GM15510 (cell line): Measurements from ENCODE around the gene KRT23.

Experiments
- POLR2A ChIP-seq: IDR thresholded peaks from 3 replicates; pipeline ENCODE4 v1.6.1; 2011; ENCODE audit warnings: borderline replicate concordance; ENCODE audit not compliant: insufficient read length; ENCODE audit errors: extremely low read depth

KRT23 gene

DNA sequence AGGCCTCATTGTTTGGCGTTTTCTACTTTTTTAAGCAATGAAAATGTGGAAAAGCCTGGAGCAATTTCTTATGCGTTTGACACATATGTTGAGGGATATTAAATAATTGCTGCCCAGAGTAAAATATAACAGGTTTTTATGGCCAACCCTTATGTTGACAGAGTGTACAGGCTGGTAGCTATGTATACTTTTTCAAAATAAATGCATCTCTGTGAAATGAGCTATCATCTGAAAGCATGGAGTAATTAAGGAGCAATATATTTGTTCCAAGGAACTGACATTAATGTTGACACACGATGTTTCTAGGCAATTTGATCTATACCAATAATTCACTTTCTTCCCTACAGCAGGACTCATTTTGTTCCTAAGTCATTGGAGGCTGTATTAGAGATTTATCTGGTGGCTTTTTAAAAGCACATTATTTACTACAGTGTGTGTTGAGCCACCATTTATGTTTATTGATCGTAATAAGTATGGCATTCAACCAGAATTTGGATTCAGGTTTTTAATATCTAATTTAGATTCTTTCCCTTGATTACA lies 40.5 kb downstream of the KRT23 start:
- no peak for TF ChIP-seq POLR2A

DNA sequence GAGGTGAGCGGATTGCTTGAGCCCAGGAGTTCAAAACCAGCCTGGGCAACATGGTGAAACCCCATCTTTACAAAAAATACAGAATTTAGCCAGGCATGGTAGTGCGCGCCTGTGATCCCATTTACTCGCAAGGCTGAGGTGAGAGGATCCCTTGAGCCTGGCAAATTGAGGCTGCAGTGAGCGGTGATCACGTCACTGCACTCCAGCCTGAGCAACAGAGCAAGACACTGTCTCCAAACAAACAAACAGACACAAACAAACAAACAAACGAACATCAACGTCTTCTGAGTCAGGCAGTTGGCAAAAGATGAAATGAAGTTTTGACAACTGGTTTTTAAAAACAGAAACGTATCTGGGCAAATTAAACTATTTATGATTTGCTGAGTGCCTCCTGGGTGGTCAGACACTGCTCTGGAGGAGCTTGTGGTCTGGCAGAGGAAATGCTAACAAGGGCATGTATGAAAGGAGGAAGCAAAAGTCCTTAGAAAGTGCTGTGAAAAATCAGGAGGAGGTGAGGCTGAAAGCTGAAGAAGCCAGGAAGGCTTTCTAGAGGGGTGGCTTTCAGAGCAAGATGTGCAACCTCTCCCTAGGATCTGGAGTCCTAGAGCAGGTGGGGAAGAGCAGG lies 42.2 kb downstream of the KRT23 start:
- TF ChIP-seq POLR2A, result no peak

DNA sequence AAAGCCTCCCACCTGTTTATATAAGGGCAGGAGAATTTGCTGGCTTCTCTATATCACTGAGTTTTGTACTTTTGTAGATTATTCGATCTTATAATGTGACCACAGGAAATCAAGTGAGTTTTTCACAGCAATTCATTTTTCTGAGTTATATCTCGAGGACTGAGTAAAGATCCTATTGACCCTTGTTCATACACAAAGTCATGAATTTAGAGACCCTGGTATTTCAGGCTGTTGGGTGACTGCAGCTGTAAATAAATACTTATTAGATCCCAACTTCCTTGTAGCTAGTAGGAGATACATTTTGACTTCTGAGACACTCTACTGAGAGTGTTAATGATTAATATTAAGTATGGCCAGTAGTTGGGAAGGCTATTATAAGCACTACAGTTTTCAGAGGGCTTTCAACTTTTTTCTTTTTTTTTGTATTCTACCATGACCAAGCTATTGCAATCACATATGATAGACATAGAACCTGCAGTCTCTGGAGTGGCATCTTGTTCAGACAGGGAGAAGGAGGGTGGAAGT lies 49.2 kb downstream of the KRT23 start:
- TF ChIP-seq POLR2A, result no peak

DNA sequence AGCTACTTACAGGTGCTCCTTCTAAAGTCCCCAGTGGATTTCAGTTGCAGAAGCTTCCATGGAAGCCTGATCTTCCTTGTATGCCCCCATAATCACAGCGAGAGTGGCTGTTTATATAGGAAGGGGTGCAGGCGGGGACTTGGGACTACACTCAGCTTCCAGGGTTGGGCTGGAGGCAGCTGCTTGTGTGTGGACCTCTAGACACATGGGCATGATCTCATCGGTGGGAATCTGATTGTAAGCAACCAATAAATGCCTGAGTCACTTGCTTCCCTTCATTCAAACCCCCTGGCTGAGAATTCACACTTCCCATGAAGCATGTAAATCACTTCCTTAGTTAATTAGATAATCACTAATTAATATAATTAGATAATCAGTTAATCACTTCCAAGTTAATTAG lies 51.4 kb downstream of the KRT23 start:
- no peak for TF ChIP-seq POLR2A

DNA sequence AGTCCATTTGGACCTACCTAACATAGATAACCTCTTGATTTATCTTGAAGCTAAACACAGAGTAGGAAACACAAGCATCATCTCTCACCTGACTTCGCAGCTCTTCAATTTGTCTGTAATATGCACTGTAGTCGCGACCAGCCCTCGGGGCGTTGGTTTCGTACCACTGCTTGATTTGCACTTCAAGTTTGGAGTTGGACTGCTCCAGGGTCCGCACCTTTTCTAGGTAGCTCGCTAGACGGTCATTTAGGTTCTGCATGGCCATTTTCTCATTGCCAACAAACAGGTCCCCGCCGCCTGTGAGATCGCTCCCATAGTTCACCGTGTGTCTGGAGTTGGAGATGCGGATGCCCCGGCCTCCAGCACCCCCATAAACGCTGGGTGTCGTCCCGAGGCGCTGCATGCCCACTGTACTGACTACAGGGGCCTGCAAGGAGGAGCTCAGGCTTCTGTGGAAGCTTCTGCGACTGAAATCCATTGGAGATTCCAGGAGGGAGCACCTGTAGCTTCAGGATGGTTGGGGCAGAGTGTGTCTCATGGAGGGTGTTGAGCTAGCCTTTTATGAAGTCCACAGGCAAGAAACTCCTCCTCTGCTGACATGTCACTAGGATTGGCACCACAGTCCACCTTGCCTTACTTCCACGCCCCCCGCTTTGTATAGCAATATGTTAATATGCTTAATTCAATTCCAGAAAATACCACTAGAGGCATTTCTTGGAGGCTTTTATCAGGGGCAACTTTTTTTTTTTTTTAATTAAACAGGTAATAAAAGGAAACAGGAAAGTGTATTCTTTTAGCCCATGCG lies 52.5 kb downstream of the KRT23 start, which contains the start of gene KRT20:
KRT20 (minus strand) TSS at position 535 of the 805 bp plus-strand sequence; CDS start at position 478, 57 bp downstream.
- TF ChIP-seq POLR2A, result no peak

DNA sequence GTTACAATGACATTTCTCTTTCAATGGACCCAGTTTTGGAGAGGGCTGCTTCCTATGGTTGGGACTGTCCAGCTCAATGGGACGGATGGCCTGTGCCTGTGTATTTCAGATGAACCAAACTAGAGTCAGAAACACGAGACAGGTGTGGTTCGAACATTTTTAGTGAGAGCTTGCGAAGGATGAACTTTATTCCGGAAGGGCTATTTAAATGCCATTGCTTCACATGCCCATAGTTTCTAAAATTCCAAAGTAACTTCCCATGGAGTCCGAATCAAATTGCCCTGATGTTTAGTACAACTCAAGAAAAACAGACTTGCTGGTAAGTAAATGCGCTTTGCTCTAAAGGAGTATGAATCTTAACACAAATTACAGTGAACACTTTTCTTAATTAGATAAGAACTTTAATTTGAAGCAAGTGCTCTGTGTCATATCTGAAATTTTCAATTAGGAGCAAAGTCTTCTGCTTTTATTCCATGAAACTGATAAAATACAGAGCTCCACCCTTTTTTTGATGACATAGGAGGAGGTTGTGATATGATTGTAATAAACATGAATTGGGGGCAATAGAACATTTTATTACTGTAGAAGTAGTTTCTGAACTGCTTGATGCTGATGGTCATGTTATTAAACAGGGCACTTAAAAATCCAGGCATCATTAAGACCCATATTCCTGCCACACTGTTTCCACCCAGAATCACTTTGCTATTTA lies 53.7 kb downstream of the KRT23 start:
- no peak for TF ChIP-seq POLR2A

GRCh38 chr17:40883031-40883430 lies 54.4 kb downstream of the KRT23 start:
- TF ChIP-seq POLR2A, result no peak

DNA sequence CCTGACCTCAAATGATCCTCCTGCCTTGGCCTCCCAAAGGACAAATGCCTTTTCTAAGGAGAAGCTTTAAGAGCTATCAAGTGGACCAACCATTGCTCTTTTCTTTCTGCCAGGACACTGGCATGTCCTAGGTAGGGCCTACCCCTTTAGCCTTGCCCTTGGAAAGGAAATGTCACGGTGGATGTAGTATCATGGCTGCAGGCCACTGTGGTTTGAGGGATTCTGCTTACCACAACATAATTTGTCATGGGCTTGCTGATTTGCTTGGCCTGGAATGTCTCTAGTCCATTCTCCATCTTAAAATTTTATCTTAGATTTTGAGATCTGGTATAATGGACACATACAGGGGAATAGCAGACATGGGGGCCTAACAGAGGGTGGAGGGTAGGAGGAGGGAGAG lies 58.4 kb downstream of the KRT23 start:
- no peak for TF ChIP-seq POLR2A

GRCh38 chr17:40878044-40878443 lies 59.4 kb downstream of the KRT23 start:
- TF ChIP-seq POLR2A, result no peak

GRCh38 chr17:40873801-40874200 lies 63.6 kb downstream of the KRT23 start:
- TF ChIP-seq POLR2A, result no peak

DNA sequence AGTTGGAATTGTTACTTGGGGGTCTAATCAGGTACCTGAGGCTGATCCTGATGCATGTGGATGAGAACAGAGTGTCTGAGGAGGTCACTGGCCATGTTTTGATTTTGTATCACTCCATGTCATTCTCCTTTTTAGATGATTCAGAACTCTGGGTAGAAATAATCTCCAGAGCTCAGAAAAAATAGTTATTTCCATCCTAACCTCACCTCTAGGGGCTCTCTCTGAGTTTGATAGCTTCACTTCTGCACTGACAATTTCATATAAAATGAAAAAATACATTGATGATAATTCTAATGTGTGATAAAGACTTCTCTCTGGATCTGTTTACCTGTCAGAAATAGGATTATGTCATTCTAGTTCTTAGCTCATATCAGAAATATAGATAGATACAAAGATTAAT lies 64.2 kb downstream of the KRT23 start:
- TF ChIP-seq POLR2A, result no peak
